K562 (cell line): ENCODE measurements around the gene CLIC3. TPM values are rescaled to one million over a fixed set of nuclear protein-coding genes. Genes with fewer than 3 reads are reported as not detected.

Experiments used
- ATAC-seq: fragments of 200-7000 bp; cut with Tn5 transposase; 3 replicates; pipeline ENCODE4 v1.9.1; 2020; ENCODE audit warnings: moderate library complexity
- BruUV-seq: library from RNA; stranded (reverse); fragments of 400-500 nt; replicated peaks from 2 replicates; lab custom pipeline; 2021; lab: Mats Ljungman, UMichigan
- CTCF ChIA-PET: fragments of 300-600 bp; formaldehyde crosslinking; extraction: SDS; loops from one replicate; lab custom pipeline; 2021; ENCODE audit warnings: low intra/inter-chr PET ratio; lab: Yijun Ruan, JAX
- POLR2A ChIA-PET: fragments of 300-600, 350-650 bp; sonication (Branson Sonifier 250); formaldehyde crosslinking; extraction: SDS; loops from one replicate; lab custom pipeline; 2021; ENCODE audit warnings: antibody characterized with exemption, inconsistent platforms; lab: Yijun Ruan, JAX
- DNase-seq, 4 experiments: peaks; one replicate each; pipeline versions ENCODE4 v3.0.0 to v3.0.0-alpha.2; 2011 to 2018; ENCODE audit warnings: low spot score in 3 of 4, mixed read lengths in 3 of 4; ENCODE audit errors: extremely low read depth in 1 of 4
- FAIRE-seq: peaks from 2 replicates; lab custom pipeline; 2011; peaks lifted over from hg19 to GRCh38; lab: Jason Lieb, UNC
- H2AFZ ChIP-seq: 2 replicates; pipeline ENCODE4 v1.6.0; 2011; ENCODE audit warnings: low read depth, low read length, control low read depth, inconsistent platforms
- H3K27ac ChIP-seq: fragments of 200-600 bp; 3 replicates; pipeline ENCODE4 v1.8.0; 2011; ENCODE audit warnings: low read depth, mild to moderate bottlenecking, control low read depth, inconsistent platforms, low read length, moderate library complexity, mixed read lengths; ENCODE audit errors: extremely low read depth
- H3K27me3 ChIP-seq, 2 experiments: fragments of 300-600 bp in 1 of 2; 2 replicates in 1 of 2; 3 replicates in 1 of 2; pipeline versions ENCODE4 v1.6.0 to v1.8.0; 2011; ENCODE audit warnings: inconsistent platforms in 2 of 2, low read length in 2 of 2, mild to moderate bottlenecking in 1 of 2, mixed read lengths in 1 of 2, moderate library complexity in 1 of 2; ENCODE audit not compliant: control insufficient read depth in 2 of 2, insufficient read depth in 2 of 2
- H3K36me3 ChIP-seq: fragments of 300-600 bp; 3 replicates; pipeline ENCODE4 v1.8.0; 2011; ENCODE audit warnings: mild to moderate bottlenecking, low read length, inconsistent platforms; ENCODE audit not compliant: control insufficient read depth, insufficient read depth
- H3K4me1 ChIP-seq, 2 experiments: fragments of 200-600 bp in 1 of 2; replicated peaks in 1 of 2; 2 replicates in 1 of 2; 3 replicates in 1 of 2; pipeline versions ENCODE4 v1.5.1 to v1.8.0; 2011; ENCODE audit warnings: inconsistent platforms in 2 of 2, low read length in 2 of 2, mild to moderate bottlenecking in 1 of 2, mixed read lengths in 1 of 2, moderate library complexity in 1 of 2; ENCODE audit not compliant: control insufficient read depth in 2 of 2, insufficient read depth in 2 of 2
- H3K4me2 ChIP-seq: 2 replicates; pipeline ENCODE4 v1.6.1; 2011; ENCODE audit warnings: low read length, control low read depth, inconsistent platforms, mixed read lengths; ENCODE audit not compliant: insufficient read depth
- H3K4me3 ChIP-seq: fragments of 200-600 bp; sonication (generic), shearing (Covaris generic); 2 replicates; pipeline ENCODE4 v1.5.1; 2016; ENCODE audit warnings: control low read depth, inconsistent platforms
- H3K79me2 ChIP-seq: fragments of 200-600 bp; 3 replicates; pipeline ENCODE4 v1.8.0; 2011; ENCODE audit warnings: low read length, inconsistent platforms; ENCODE audit not compliant: control insufficient read depth, insufficient read depth
- H3K9ac ChIP-seq, 2 experiments: 2 replicates each; pipeline versions ENCODE4 v1.6.0 to v1.6.1; 2011; ENCODE audit warnings: low read depth in 2 of 2, low read length in 2 of 2, control low read depth in 1 of 2, inconsistent platforms in 1 of 2, mild to moderate bottlenecking in 1 of 2, mixed read lengths in 1 of 2; ENCODE audit not compliant: insufficient read depth in 1 of 2
- H3K9me1 ChIP-seq: one replicate; pipeline ENCODE4 v1.6.0; 2011; ENCODE audit warnings: inconsistent platforms, mild to moderate bottlenecking, low read length, moderate library complexity; ENCODE audit not compliant: control insufficient read depth, insufficient read depth
- H3K9me3 ChIP-seq: replicated peaks from 2 replicates; pipeline ENCODE4 v1.5.1; 2011; ENCODE audit warnings: low read depth, low read length, inconsistent platforms; ENCODE audit not compliant: control insufficient read depth, insufficient read depth
- H4K20me1 ChIP-seq: replicated peaks from 2 replicates; pipeline ENCODE4 v1.6.1; 2011; ENCODE audit warnings: low read length, inconsistent platforms, mixed read lengths; ENCODE audit not compliant: control insufficient read depth, insufficient read depth
- CSDE1 ChIP-seq, 2 experiments: fragments of 450-650 bp; IDR thresholded peaks; 2 replicates each; pipeline ENCODE4 v1.6.1; 2016; ENCODE audit warnings: mild to moderate bottlenecking in 1 of 2
- KAT7 ChIP-seq: sonication (generic); formaldehyde crosslinking; IDR thresholded peaks from 2 replicates; pipeline ENCODE4 v1.8.0; 2022; ENCODE audit warnings: missing genetic modification reagents, mild to moderate bottlenecking, borderline replicate concordance
- NEUROD1 ChIP-seq: fragments of 150-350 bp; IDR thresholded peaks from 2 replicates; pipeline ENCODE4 v1.6.1; 2014; ENCODE audit warnings: borderline replicate concordance, low read length, low read depth; ENCODE audit not compliant: partially characterized antibody
- PCBP2 ChIP-seq: fragments of 200-400 bp; formaldehyde crosslinking; IDR thresholded peaks from 2 replicates; pipeline ENCODE4 v1.6.1; 2018; ENCODE audit warnings: low read length, low read depth, mild to moderate bottlenecking, moderate library complexity; ENCODE audit not compliant: poor library complexity, severe bottlenecking
- RB1 ChIP-seq: fragments of 450-650 bp; IDR thresholded peaks from 2 replicates; pipeline ENCODE4 v1.6.1; 2017; ENCODE audit warnings: low read depth, mild to moderate bottlenecking
- RHOXF2B ChIP-seq: fragments of 250-450 bp; sonication (Bioruptor Pico); conservative IDR thresholded peaks from 2 replicates; pipeline ENCODE4 v1.5.1; 2021
- ZNF780A ChIP-seq: fragments of 250-450 bp; sonication (Bioruptor Pico); IDR thresholded peaks from 2 replicates; pipeline ENCODE4 v1.5.0; 2021; ENCODE audit warnings: mild to moderate bottlenecking
- WGBS: fragments of 100-300 bp; shearing (Covaris generic); methylation state at CpG from one replicate; pipeline ENCODE4 v1.1.6; 2016; ENCODE audit warnings: low coverage, mixed read lengths; ENCODE audit not compliant: insufficient coverage; ENCODE audit errors: missing lambda C conversion rate; 5-methylcytosine and 5-hydroxymethylcytosine counted together
- in situ Hi-C: fragments of 300-500 bp; cut with MboI; formaldehyde crosslinking; loops from 4 replicates; pipeline ENCODE4 v1.15.0; 2018; ENCODE audit warnings: inconsistent platforms, mixed read lengths
- intact Hi-C: fragments of 100-400 bp; cut with micrococcal nuclease; formaldehyde crosslinking; loops from 2 replicates; pipeline ENCODE4 v1.14.2; 2022
- polyA plus RNA-seq, 8 experiments: library from polyadenylated mRNA; depleted of rRNA in 4 of 8; stranded (reverse) in 5 of 8; unstranded in 3 of 8; fragments of >200 nt; fragmentation: Nextera tagmentation in 2 of 8; fragmentation: Illumina TruSeq in 1 of 8; extraction: Ambion mirVana in 2 of 8; extraction: Trizol in 1 of 8; gene quantifications; 2 replicates each; pipeline versions ENCODE4 v1.2.1 to v1.2.3, GENCODE V29; 2011 to 2014; ENCODE audit warnings: inconsistent platforms in 1 of 8, missing spikeins in 1 of 8
- total RNA-seq, 7 experiments: library from RNA; depleted of rRNA in 6 of 7; stranded (reverse); fragments of >200 nt in 6 of 7; fragmentation: Illumina TruSeq in 2 of 7; extraction: Trizol in 2 of 7; gene quantifications; 2 replicates each; pipeline versions ENCODE4 v1.2.1 to v1.2.3, GENCODE V29; 2011 to 2021; ENCODE audit warnings: low replicate concordance in 1 of 7
- TF ChIP-seq, protein P1 (sequence below): fragments of 450-650 bp; formaldehyde crosslinking; IDR thresholded peaks from 2 replicates; pipeline ENCODE4 v1.4.0; 2022; ENCODE audit warnings: missing genetic modification characterization
- TF ChIP-seq, protein P2 (sequence below): sonication (generic); formaldehyde crosslinking; IDR thresholded peaks from 2 replicates; pipeline ENCODE4 v1.8.0; 2022; ENCODE audit warnings: mild to moderate bottlenecking, missing genetic modification reagents
- TF ChIP-seq, protein P3 (sequence below): IDR thresholded peaks from 2 replicates; pipeline ENCODE4 v1.6.1; 2011; ENCODE audit warnings: borderline replicate concordance, low read depth, mild to moderate bottlenecking, moderate library complexity, low read length; ENCODE audit not compliant: insufficient read depth, poor library complexity, severe bottlenecking
- TF ChIP-seq, protein P4 (sequence below), 3 experiments: fragments of 200-800 bp in 1 of 3; sonication (Bioruptor generic) in 1 of 3; sonication (generic) in 1 of 3; formaldehyde crosslinking in 1 of 3; IDR thresholded peaks; 2 replicates each; pipeline versions ENCODE4 v1.6.1 to v1.8.0; 2016 to 2022; ENCODE audit warnings: mild to moderate bottlenecking in 2 of 3, missing compliant biosample characterization in 2 of 3, missing genetic modification characterization in 2 of 3, missing genetic modification reagents in 1 of 3
- TF ChIP-seq, protein P5 (sequence below): fragments of 450-650 bp; IDR thresholded peaks from 2 replicates; pipeline ENCODE4 v1.7.1; 2018; ENCODE audit warnings: mild to moderate bottlenecking, low read depth; ENCODE audit not compliant: partially characterized antibody

CLIC3 gene
- total and polyA plus RNA-seq, 9 of the 15 experiments (the other 6 are each of a cell fraction or from before 2014, with no cell fraction given): 0.27 to 0.29 TPM; not detected in 7

DNA sequence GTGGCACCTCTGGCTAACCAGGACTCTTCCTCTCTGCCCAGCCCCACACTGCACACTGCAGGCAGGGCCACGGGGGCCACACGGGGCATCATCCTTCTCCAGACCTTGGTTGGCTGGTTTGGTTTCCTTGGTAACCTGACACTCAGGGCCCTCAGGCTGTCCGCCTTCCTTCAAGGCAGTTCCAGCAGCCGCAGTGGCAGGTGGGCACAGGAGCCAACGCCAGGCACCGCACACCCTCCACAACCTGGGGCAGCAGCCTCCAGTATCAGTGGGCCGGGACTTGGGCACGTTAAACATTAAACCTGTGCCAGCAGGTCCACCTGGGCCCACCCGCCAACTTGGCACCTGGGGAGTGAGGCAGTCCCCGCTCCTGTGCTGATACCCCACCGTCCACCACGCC lies 47.7 kb upstream of the CLIC3 start:
- in situ Hi-C loops: no loop called here
- Histone ChIP-seq H4K20me1 (peaks cover 28% of the 10 kb centered on the region; the same call in 1 of the 2 replicates), H2AFZ (no peak overlapping the region), H3K4me3 (no peak overlapping the region), H3K36me3 (no peaks in the 10 kb centered on the region), H3K9me1 (no peaks in the 10 kb centered on the region), H3K4me2 (no peak overlapping the region), H3K9me3 (no peaks in the 10 kb centered on the region), H3K27me3 (peaks cover 7 to 57% of the 10 kb centered on the region in 2 experiments; a peak in 4 of 5 replicates), H3K79me2 (no peaks in the 10 kb centered on the region), H3K4me1 (peaks cover 0 to 75% of the 10 kb centered on the region in 2 experiments; a peak in 4 of 5 replicates), H3K9ac (no peak overlapping the region; a peak in 1 of 4 replicates), H3K27ac (no peak overlapping the region)
- ChIA-PET CTCF (interaction anchor here (0.8 kb wide), 1 partner anchor 15 kb away, joined by 3 read pairs; no protein-coding TSS in a partner anchor), POLR2A (interaction anchor here (0.6 to 0.7 kb wide), 2 partner anchors 99 to 132 kb away, joined by 3 read pairs; no protein-coding TSS in a partner anchor)
- no peak for DNase-seq
- FAIRE-seq: no peak
- BruUV-seq: no TSS peak
- 38% methylated on average over 10 of the region's 12 CpGs for WGBS
- intact Hi-C loops: no loop called here
- ATAC-seq: no peak
- TF ChIP-seq, protein P1, sequence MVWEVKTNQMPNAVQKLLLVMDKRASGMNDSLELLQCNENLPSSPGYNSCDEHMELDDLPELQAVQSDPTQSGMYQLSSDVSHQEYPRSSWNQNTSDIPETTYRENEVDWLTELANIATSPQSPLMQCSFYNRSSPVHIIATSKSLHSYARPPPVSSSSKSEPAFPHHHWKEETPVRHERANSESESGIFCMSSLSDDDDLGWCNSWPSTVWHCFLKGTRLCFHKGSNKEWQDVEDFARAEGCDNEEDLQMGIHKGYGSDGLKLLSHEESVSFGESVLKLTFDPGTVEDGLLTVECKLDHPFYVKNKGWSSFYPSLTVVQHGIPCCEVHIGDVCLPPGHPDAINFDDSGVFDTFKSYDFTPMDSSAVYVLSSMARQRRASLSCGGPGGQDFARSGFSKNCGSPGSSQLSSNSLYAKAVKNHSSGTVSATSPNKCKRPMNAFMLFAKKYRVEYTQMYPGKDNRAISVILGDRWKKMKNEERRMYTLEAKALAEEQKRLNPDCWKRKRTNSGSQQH (CRISPR knock-in tag): no peak
- TF ChIP-seq, protein P2, sequence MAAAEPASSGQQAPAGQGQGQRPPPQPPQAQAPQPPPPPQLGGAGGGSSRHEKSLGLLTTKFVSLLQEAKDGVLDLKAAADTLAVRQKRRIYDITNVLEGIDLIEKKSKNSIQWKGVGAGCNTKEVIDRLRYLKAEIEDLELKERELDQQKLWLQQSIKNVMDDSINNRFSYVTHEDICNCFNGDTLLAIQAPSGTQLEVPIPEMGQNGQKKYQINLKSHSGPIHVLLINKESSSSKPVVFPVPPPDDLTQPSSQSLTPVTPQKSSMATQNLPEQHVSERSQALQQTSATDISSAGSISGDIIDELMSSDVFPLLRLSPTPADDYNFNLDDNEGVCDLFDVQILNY: no peak
- TF ChIP-seq, protein P3, sequence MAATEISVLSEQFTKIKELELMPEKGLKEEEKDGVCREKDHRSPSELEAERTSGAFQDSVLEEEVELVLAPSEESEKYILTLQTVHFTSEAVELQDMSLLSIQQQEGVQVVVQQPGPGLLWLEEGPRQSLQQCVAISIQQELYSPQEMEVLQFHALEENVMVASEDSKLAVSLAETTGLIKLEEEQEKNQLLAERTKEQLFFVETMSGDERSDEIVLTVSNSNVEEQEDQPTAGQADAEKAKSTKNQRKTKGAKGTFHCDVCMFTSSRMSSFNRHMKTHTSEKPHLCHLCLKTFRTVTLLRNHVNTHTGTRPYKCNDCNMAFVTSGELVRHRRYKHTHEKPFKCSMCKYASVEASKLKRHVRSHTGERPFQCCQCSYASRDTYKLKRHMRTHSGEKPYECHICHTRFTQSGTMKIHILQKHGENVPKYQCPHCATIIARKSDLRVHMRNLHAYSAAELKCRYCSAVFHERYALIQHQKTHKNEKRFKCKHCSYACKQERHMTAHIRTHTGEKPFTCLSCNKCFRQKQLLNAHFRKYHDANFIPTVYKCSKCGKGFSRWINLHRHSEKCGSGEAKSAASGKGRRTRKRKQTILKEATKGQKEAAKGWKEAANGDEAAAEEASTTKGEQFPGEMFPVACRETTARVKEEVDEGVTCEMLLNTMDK: no peak
- no peak for TF ChIP-seq PCBP2
- TF ChIP-seq NEUROD1: no peak
- no peak for TF ChIP-seq RB1
- TF ChIP-seq CSDE1 (IDR thresholded peaks at IDR 0.05): no peak
- TF ChIP-seq RHOXF2B (CRISPR knock-in tag): no peak
- TF ChIP-seq, protein P4, sequence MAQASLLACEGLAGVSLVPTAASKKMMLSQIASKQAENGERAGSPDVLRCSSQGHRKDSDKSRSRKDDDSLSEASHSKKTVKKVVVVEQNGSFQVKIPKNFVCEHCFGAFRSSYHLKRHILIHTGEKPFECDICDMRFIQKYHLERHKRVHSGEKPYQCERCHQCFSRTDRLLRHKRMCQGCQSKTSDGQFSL (CRISPR knock-in tag; IDR thresholded peaks at IDR 0.05): no peak
- TF ChIP-seq, protein P4 (tag; IDR thresholded peaks at IDR 0.05): no peak
- TF ChIP-seq, protein P5, sequence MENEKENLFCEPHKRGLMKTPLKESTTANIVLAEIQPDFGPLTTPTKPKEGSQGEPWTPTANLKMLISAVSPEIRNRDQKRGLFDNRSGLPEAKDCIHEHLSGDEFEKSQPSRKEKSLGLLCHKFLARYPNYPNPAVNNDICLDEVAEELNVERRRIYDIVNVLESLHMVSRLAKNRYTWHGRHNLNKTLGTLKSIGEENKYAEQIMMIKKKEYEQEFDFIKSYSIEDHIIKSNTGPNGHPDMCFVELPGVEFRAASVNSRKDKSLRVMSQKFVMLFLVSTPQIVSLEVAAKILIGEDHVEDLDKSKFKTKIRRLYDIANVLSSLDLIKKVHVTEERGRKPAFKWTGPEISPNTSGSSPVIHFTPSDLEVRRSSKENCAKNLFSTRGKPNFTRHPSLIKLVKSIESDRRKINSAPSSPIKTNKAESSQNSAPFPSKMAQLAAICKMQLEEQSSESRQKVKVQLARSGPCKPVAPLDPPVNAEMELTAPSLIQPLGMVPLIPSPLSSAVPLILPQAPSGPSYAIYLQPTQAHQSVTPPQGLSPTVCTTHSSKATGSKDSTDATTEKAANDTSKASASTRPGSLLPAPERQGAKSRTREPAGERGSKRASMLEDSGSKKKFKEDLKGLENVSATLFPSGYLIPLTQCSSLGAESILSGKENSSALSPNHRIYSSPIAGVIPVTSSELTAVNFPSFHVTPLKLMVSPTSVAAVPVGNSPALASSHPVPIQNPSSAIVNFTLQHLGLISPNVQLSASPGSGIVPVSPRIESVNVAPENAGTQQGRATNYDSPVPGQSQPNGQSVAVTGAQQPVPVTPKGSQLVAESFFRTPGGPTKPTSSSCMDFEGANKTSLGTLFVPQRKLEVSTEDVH: no peak
- TF ChIP-seq KAT7 (CRISPR knock-in tag): no peak
- TF ChIP-seq ZNF780A (CRISPR knock-in tag): no peak
